Erythroblast (primary cell): ENCODE data around the gene DOCK3.

ENCODE experiments used
- GATA1 ChIP-seq: IDR thresholded peaks from 2 replicates; pipeline ENCODE4 v1.6.1; 2011; ENCODE audit warnings: low read depth, mild to moderate bottlenecking, control low read depth, low read length, moderate library complexity
- POLR2A ChIP-seq: IDR thresholded peaks from 2 replicates; pipeline ENCODE4 v1.6.1; 2011; ENCODE audit warnings: mild to moderate bottlenecking, low read length

GRCh38 chr3:50737906-50738598 is 63.3 kb downstream of the DOCK3 start:
- TF ChIP-seq POLR2A (no peak), GATA1 (no peak)
